Lung (tissue), 12 donors: ENCODE measurements around the gene ADAMTSL1. TPM values are rescaled to one million over a fixed set of nuclear protein-coding genes. Genes with fewer than 3 reads are reported as not detected.
A peak's percentile ranks its signal among the peaks of the same experiment; 100 is the strongest.

Source experiments
- ATAC-seq: fragments of 200-7000 bp; cut with Tn5 transposase; one replicate; pipeline ENCODE4 v1.9.1; 2020; ENCODE audit warnings: moderate number of reproducible peaks; ENCODE audit not compliant: insufficient read depth, low FRiP score
- DNase-seq, 3 donors: peaks; one replicate each; pipeline ENCODE4 v3.0.0-alpha.2; 2013 to 2017
- H3K27ac ChIP-seq, 2 donors: one replicate each; pipeline ENCODE4 v1.5.1; 2013; ENCODE audit warnings: mild to moderate bottlenecking in 2 of 2, moderate library complexity in 2 of 2, control low read depth in 1 of 2, inconsistent platforms in 1 of 2, low read depth in 1 of 2, low read length in 1 of 2
- H3K27me3 ChIP-seq, 3 donors: one replicate each; pipeline ENCODE4 v1.5.1; 2013; ENCODE audit warnings: low read length in 2 of 3; ENCODE audit not compliant: control insufficient read depth in 3 of 3, insufficient read depth in 3 of 3
- H3K36me3 ChIP-seq, 4 donors: one replicate each; pipeline ENCODE4 v1.5.1; 2013; ENCODE audit warnings: low read length in 4 of 4, mild to moderate bottlenecking in 1 of 4, moderate library complexity in 1 of 4; ENCODE audit not compliant: control insufficient read depth in 4 of 4, insufficient read depth in 4 of 4
- H3K4me1 ChIP-seq, 5 donors: one replicate each; pipeline ENCODE4 v1.5.1; 2013; ENCODE audit warnings: low read length in 5 of 5, mild to moderate bottlenecking in 2 of 5, moderate library complexity in 1 of 5; ENCODE audit not compliant: control insufficient read depth in 5 of 5, insufficient read depth in 5 of 5
- H3K4me3 ChIP-seq: one replicate; pipeline ENCODE4 v1.5.1; 2013; ENCODE audit warnings: mild to moderate bottlenecking, control low read depth, moderate library complexity
- H3K9ac ChIP-seq, 2 donors: one replicate each; pipeline ENCODE4 v1.5.1; 2013; ENCODE audit warnings: low read length in 2 of 2, control low read depth in 1 of 2; ENCODE audit not compliant: insufficient read depth in 1 of 2
- H3K9me3 ChIP-seq, 4 donors: one replicate each; pipeline ENCODE4 v1.5.1; 2013; ENCODE audit warnings: low read length in 3 of 4, mild to moderate bottlenecking in 1 of 4, moderate library complexity in 1 of 4; ENCODE audit not compliant: control insufficient read depth in 4 of 4, insufficient read depth in 3 of 4
- WGBS, 2 donors: extraction: QIAGEN DNeasy Blood & Tissue Kit; methylation state at CpG; one replicate each; pipeline ENCODE4 v1.1.7; 2013; 5-methylcytosine and 5-hydroxymethylcytosine counted together
- polyA plus RNA-seq, 2 donors: library from polyadenylated mRNA; stranded (reverse); fragments of 200-250 nt; gene quantifications; one replicate each; pipeline ENCODE4 v1.2.1, GENCODE V29; 2013
- total RNA-seq, 2 donors: library from RNA; depleted of rRNA in 1 of 2; stranded (reverse); fragments of >200 nt in 1 of 2; gene quantifications; one replicate each; pipeline ENCODE4 v1.2.1, GENCODE V29; 2014 to 2021
- TF ChIP-seq, protein P1 (sequence below): IDR thresholded peaks from 2 replicates; pipeline ENCODE4 v1.5.1; 2012; ENCODE audit warnings: mild to moderate bottlenecking; ENCODE audit errors: control extremely low read depth, extremely low read depth
- donor health status: control.
- donor health status: control.
- donor health status: Bipolar disorder and iron deficiency.
- donor health status: healthy.
- donor health status: DM: yes; HTN: yes; CAD: no.

Gene ADAMTSL1
- total and polyA plus RNA-seq, 4 donors: 0.25 to 36.2 (median 1.4) TPM

DNA sequence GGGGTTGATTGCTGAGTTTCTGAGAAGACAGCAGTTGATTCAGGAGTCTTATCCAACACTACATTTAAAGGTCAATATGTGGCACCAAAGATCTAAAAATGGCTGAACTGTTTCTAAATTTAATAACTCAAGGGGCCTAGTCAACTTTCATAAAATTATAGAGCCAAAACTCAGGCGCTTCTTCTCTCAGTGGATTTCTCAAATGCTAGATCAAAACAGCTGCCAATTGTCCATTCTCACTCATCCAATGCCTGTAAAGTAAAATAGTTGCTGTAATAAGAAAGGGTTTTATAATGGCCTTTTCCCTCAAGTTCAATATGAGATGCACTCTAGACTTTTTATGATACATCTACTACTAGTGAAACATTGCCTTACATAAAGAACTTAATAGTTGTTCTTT, 26.5 kb downstream of the ADAMTSL1 start:
- no peaks in the 10 kb centered on the region for H3K36me3 ChIP-seq
- no peaks in the 10 kb centered on the region for H3K27me3 ChIP-seq
- no peak overlapping the region for H3K9ac ChIP-seq
- no peaks in the 10 kb centered on the region for H3K9me3 ChIP-seq
- DNase-seq (peak in 2 of 3 donors; percentile 76 to 87), ATAC-seq (no peak)
- 81 to 85% methylated on average over 1 of the region's 1 CpG for WGBS, 2 donors
- peaks cover 2 to 59% (median 17%) of the 10 kb centered on the region in 5 donors for H3K4me1 ChIP-seq
- no peak overlapping the region for H3K27ac ChIP-seq
- no peak overlapping the region for H3K4me3 ChIP-seq
- TF ChIP-seq, protein P1, sequence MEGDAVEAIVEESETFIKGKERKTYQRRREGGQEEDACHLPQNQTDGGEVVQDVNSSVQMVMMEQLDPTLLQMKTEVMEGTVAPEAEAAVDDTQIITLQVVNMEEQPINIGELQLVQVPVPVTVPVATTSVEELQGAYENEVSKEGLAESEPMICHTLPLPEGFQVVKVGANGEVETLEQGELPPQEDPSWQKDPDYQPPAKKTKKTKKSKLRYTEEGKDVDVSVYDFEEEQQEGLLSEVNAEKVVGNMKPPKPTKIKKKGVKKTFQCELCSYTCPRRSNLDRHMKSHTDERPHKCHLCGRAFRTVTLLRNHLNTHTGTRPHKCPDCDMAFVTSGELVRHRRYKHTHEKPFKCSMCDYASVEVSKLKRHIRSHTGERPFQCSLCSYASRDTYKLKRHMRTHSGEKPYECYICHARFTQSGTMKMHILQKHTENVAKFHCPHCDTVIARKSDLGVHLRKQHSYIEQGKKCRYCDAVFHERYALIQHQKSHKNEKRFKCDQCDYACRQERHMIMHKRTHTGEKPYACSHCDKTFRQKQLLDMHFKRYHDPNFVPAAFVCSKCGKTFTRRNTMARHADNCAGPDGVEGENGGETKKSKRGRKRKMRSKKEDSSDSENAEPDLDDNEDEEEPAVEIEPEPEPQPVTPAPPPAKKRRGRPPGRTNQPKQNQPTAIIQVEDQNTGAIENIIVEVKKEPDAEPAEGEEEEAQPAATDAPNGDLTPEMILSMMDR: no peak

DNA sequence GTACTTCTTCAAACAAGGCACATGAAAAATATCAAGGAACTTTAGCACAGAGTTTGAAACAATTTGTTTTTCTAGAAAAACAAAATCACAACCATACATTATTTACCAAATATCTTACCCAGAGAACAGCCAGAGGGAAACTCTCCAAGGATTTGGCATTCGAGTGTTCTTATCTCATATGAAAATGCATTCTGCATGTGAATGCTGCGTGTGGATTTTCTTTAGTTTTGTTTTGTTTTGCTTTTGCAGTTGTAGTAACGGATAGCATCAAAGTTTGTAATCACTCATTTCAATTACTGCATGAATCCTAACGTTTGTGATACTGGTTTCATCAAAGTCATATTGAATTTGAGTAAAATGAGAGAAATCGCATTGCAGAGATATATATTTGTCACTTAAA, 28.0 kb downstream of the ADAMTSL1 start:
- H3K9ac ChIP-seq: no peak overlapping the region
- peaks cover 2 to 55% (median 17%) of the 10 kb centered on the region in 5 donors for H3K4me1 ChIP-seq
- TF ChIP-seq, protein P1: no peak
- ATAC-seq: no peak
- 72 to 73% methylated on average over 5 of the region's 5 CpGs for WGBS, 2 donors
- H3K27me3 ChIP-seq: no peaks in the 10 kb centered on the region
- no peaks in the 10 kb centered on the region for H3K36me3 ChIP-seq
- DNase-seq: peak in 2 of 3 donors; percentile 52 to 54
- no peaks in the 10 kb centered on the region for H3K9me3 ChIP-seq
- no peak overlapping the region for H3K27ac ChIP-seq
- no peak overlapping the region for H3K4me3 ChIP-seq

DNA sequence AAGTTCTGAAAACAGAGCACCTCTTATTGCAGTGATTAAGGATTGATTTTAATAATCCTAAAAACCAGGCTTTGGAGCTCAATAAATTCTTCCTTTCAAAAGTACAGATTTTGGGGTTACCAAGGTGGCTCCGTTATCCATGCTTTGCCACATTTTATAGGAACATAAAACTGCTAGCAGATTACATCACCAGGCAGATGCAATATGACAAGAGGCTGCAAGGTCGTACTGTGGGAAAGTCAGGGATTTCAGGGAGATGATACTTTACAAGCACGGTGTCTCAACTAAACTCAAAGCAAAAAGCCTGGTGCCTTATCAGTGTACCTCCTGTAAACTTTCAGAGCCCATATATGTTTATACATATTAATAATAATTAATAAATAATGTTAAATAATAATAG, 28.6 kb downstream of the ADAMTSL1 start:
- ATAC-seq: no peak
- Histone ChIP-seq H3K9me3 (no peaks in the 10 kb centered on the region), H3K27me3 (no peaks in the 10 kb centered on the region), H3K9ac (no peak overlapping the region), H3K4me1 (peaks cover 2 to 49% (median 17%) of the 10 kb centered on the region in 5 donors), H3K4me3 (no peak overlapping the region), H3K36me3 (no peaks in the 10 kb centered on the region), H3K27ac (no peak overlapping the region)
- TF ChIP-seq, protein P1: no peak
- WGBS, 2 donors: 85 to 87% methylated on average over 3 of the region's 3 CpGs
- no peak for DNase-seq

DNA sequence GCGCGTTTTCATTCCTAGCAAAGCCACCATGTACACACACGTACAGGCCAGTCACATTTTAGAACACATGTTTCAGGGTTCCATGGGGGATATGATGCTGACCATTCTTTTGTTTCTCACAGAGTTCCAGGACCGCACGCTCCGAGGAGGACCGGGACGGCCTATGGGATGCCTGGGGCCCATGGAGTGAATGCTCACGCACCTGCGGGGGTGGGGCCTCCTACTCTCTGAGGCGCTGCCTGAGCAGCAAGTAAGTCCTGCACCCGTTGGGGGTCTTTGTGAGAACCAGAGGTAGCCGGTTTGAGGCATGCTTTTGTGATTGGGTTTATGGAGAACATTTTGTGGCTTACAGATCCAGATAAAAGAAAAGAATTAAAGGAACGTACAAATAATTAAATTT, 30.8 kb downstream of the ADAMTSL1 start:
- Histone ChIP-seq H3K9ac (no peak overlapping the region), H3K4me3 (no peak overlapping the region), H3K4me1 (peaks cover 0 to 27% (median 7%) of the 10 kb centered on the region in 5 donors), H3K9me3 (no peaks in the 10 kb centered on the region), H3K36me3 (no peaks in the 10 kb centered on the region), H3K27ac (no peak overlapping the region), H3K27me3 (peaks cover 0 to 2% (median 0%) of the 10 kb centered on the region in 3 donors)
- WGBS, 2 donors: 87 to 93% methylated on average over 14 of the region's 14 CpGs
- ATAC-seq (no peak), DNase-seq (no peak)
- TF ChIP-seq, protein P1: no peak
